Uterus (tissue), 4 donors: Measurements from ENCODE around the gene UNCX. TPM values are rescaled to one million over a fixed set of nuclear protein-coding genes. Genes with fewer than 3 reads are reported as not detected.

Experiments
- DNase-seq, 2 donors: peaks; one replicate each; pipeline ENCODE4 v3.0.0-alpha.2; 2019 to 2020
- H3K27ac ChIP-seq, 2 donors: fragments of 200-600 bp; sonication (generic); 1 replicate in 1 of 2; 2 replicates in 1 of 2; pipeline ENCODE4 v1.5.1; 2016 to 2018
- H3K27me3 ChIP-seq, 2 donors: fragments of 200-600 bp; sonication (generic); one replicate each; pipeline ENCODE4 v1.5.1; 2018 to 2019; ENCODE audit warnings: control low read depth in 1 of 2
- H3K36me3 ChIP-seq, 2 donors: fragments of 200-600 bp; sonication (generic); one replicate each; pipeline ENCODE4 v1.5.1; 2019; ENCODE audit warnings: control low read depth in 1 of 2
- H3K4me1 ChIP-seq, 2 donors: fragments of 200-600 bp; sonication (generic); one replicate each; pipeline ENCODE4 v1.5.1; 2018 to 2019; ENCODE audit warnings: control low read depth in 1 of 2
- H3K4me3 ChIP-seq, 2 donors: fragments of 200-600 bp; sonication (generic); 1 replicate in 1 of 2; 2 replicates in 1 of 2; pipeline ENCODE4 v1.5.1; 2018 to 2019; ENCODE audit warnings: mild to moderate bottlenecking in 1 of 2
- H3K9me3 ChIP-seq, 2 donors: fragments of 200-600 bp; sonication (generic); one replicate each; pipeline ENCODE4 v1.5.1; 2019; ENCODE audit warnings: control low read depth in 1 of 2
- POLR2A ChIP-seq, 2 donors: fragments of 450-650 bp; IDR thresholded peaks; one replicate each; pipeline ENCODE4 v1.6.1; 2016; ENCODE audit warnings: antibody characterized with exemption in 2 of 2, mild to moderate bottlenecking in 1 of 2, moderate library complexity in 1 of 2
- intact Hi-C: fragments of 100-400 bp; cut with DNase I; formaldehyde crosslinking; loops from one replicate; pipeline ENCODE4 v1.15.1; 2023; ENCODE audit warnings: low total_unique reads
- total RNA-seq, 4 donors: library from RNA; depleted of rRNA in 3 of 4; stranded (reverse); fragments of >200 nt in 3 of 4; gene quantifications; one replicate each; pipeline versions ENCODE4 v1.1.0 to v1.2.4, GENCODE V29; 2014 to 2023
- TF ChIP-seq, protein P1 (sequence below), 4 experiments: fragments of 200-600 bp in 2 of 4; fragments of 450-650 bp in 2 of 4; sonication (generic) in 2 of 4; IDR thresholded peaks; one replicate each; pipeline ENCODE4 v1.5.1; 2016 to 2019; ENCODE audit warnings: antibody characterized with exemption in 4 of 4, mild to moderate bottlenecking in 2 of 4, moderate library complexity in 1 of 4
- donor health status: DM: yes; HTN: yes; CAD: no.

Gene UNCX
- total RNA-seq, 4 donors from 2014 or later = not detected

DNA sequence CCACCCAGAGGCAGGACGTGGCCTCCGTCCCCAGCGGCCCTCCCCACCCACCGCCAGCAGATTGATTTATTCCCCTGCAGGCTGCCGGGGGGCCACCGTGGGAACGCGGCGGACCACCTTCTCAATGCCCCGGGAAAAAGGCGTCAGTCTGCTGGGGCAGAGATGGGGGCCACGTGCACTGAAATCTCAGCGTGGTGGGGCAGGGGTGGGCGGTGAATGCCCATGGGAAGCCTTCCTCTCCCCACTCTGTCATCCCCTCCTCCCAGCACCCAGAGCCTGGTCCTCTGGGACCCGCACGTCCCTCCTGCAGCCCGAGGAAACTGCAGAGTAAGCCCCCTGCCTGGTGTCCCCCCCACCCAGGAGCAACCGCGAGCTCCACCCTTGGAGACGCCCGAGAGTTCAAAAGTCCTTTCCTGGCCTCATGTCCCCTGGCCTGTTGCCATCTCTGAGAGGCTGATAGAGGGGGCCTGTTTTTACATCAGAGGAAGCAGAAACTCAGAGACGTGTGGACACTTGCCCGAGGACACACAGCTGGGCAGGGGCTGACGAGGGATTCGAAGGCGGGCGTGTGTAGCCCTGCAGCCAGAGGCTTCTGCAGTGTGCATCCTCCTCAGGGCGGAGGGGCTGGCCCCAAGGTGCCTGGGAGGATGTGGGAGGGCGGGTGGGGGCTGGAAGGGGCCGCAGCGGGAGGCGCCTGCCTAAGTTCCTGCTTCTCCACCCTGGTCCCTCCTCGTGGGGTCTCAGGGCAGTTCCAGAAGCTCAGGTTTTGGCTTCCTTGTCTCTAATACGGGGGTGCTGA, 21.8 kb downstream of the UNCX start:
- H3K4me3 ChIP-seq = no peak overlapping the region
- H3K4me1 ChIP-seq = no peaks in the 10 kb centered on the region
- H3K27ac ChIP-seq = no peak overlapping the region
- no peak for DNase-seq
- TF ChIP-seq, protein P1, sequence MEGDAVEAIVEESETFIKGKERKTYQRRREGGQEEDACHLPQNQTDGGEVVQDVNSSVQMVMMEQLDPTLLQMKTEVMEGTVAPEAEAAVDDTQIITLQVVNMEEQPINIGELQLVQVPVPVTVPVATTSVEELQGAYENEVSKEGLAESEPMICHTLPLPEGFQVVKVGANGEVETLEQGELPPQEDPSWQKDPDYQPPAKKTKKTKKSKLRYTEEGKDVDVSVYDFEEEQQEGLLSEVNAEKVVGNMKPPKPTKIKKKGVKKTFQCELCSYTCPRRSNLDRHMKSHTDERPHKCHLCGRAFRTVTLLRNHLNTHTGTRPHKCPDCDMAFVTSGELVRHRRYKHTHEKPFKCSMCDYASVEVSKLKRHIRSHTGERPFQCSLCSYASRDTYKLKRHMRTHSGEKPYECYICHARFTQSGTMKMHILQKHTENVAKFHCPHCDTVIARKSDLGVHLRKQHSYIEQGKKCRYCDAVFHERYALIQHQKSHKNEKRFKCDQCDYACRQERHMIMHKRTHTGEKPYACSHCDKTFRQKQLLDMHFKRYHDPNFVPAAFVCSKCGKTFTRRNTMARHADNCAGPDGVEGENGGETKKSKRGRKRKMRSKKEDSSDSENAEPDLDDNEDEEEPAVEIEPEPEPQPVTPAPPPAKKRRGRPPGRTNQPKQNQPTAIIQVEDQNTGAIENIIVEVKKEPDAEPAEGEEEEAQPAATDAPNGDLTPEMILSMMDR (IDR thresholded peaks at IDR 0.05) = no peak
- no peak for TF ChIP-seq POLR2A (IDR thresholded peaks at IDR 0.05)
- intact Hi-C loops = no loop called here
- no peaks in the 10 kb centered on the region for H3K36me3 ChIP-seq
- peaks cover 0 to 29% of the 10 kb centered on the region in 2 donors for H3K27me3 ChIP-seq
- H3K9me3 ChIP-seq = no peaks in the 10 kb centered on the region

DNA sequence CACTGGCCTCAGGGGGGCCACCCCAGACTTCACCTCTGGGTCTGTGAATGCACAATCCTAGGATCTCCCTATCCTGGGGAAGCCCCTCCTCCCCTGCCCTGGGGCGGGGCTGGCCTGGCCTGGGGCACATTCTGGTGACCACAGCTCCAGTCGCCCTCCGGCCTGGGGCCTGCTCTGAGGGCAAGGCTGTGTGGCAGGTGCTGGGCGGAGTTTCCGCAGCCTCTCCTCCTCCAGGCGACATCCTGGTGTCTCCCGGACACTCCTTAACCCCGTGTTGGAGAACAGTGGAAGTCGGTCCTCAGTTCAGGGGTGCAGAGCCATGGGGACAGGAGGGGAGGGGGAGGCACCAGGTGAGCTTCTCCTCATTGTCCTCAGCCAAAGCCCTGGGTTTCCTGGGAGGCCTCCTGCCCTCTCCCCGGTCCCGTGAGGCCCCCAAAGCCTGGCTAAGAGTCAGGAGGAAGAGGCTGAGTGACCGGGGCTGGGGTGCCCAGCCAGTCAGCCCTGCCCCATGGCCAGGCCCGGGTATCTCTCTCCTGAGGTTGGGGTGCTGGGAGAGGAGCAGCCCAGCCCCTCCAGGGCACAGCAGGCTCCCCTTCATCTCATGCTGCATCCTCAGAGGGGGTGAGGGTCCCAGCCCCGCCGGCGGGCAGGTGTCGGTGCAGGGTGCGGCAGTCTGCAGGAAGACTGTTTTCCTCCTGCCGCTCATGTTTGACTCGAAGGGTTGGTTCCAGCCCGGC, 22.6 kb downstream of the UNCX start:
- H3K27me3 ChIP-seq = peaks cover 0 to 24% of the 10 kb centered on the region in 2 donors

DNA sequence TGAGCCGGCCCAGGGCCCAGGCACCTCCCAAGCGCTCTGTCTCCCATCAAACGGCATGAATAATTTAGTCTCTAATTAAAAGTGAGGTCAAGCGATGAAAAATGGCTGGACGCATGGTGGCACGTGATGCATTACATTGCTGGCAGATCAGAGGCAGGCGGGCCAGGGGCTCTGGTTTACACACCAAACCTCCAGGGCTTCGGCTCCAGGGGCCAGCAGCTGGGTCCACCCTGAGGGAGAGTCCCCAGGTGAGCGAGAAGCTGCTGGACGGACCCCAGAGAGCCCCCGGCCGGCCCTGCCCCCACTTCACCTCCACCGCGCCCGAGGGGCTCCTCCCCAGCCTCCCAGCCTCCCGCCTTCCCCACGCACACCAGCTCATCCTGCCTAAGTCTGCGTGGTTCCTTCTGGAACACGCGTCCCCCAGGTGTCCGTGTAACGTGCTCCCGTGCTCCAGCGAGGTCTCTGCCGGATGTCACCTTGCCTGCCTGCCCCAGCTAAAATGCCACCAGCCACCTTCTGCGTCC, 23.2 kb downstream of the UNCX start:
- H3K27ac ChIP-seq = no peak overlapping the region
- no peaks in the 10 kb centered on the region for H3K36me3 ChIP-seq
- H3K4me1 ChIP-seq = no peaks in the 10 kb centered on the region
- no peak for TF ChIP-seq POLR2A (IDR thresholded peaks at IDR 0.05)
- TF ChIP-seq, protein P1 (IDR thresholded peaks at IDR 0.05) = no peak
- peaks cover 0 to 27% of the 10 kb centered on the region in 2 donors for H3K27me3 ChIP-seq
- intact Hi-C loops = no loop called here
- no peak overlapping the region for H3K4me3 ChIP-seq
- no peaks in the 10 kb centered on the region for H3K9me3 ChIP-seq
- DNase-seq = no peak

More for the DNA sequence above, 22.6 kb downstream of the UNCX start:
- no peak for TF ChIP-seq POLR2A (IDR thresholded peaks at IDR 0.05)
- intact Hi-C loops = no loop called here
- Histone ChIP-seq H3K9me3 (no peaks in the 10 kb centered on the region), H3K4me3 (no peak overlapping the region), H3K36me3 (no peaks in the 10 kb centered on the region), H3K27ac (no peak overlapping the region), H3K4me1 (no peaks in the 10 kb centered on the region)
- DNase-seq = no peak

DNA sequence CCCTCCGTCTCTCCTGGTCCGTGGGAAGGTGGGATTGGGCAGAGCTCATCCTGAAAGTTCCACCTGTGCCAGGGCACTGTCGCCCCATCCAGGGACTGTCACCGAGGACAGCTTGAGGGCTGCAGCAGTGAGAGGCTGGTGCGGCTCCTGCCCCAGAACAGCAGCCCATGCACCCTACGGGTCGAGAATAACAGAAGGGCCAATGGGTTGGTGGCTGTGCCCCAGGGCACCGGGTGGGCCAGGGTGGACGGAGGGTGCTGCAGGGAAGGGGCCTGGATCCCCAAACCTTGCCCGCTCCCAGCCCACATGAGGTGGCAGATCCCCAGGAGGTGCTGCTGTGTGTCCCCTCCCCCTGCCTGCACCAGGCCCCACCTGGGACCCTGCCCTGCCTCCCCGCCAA, 23.9 kb downstream of the UNCX start:
- DNase-seq = no peak
- intact Hi-C loops = no loop called here
- Histone ChIP-seq H3K4me1 (no peaks in the 10 kb centered on the region), H3K27ac (no peak overlapping the region), H3K36me3 (no peaks in the 10 kb centered on the region), H3K9me3 (no peaks in the 10 kb centered on the region), H3K27me3 (peaks cover 0 to 26% of the 10 kb centered on the region in 2 donors), H3K4me3 (no peak overlapping the region)
- TF ChIP-seq, protein P1 (IDR thresholded peaks at IDR 0.05) = no peak
- no peak for TF ChIP-seq POLR2A (IDR thresholded peaks at IDR 0.05)

DNA sequence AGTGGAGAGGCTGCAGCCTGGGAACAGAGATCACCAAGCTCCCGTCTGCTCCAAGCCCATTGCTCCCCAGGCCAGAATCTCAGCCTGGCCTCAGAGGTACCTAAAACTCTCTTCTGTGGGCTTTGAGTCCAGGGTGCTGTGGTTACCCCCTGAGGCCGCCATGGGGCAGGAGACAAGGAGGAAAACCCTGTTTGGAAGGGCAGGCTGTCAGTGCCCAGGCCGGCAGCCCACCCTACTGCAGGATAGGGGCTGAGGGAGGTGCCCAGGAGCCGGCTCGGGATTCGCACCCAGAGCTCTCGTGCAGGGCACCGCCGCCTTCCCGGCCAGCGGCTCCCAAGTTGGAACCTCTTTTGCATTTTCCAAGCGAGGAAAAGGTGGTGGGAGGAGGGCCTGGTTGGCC, 24.5 kb downstream of the UNCX start:
- H3K4me3 ChIP-seq = no peak overlapping the region
- H3K27me3 ChIP-seq = peaks cover 0 to 20% of the 10 kb centered on the region in 2 donors
- H3K27ac ChIP-seq = no peak overlapping the region
- TF ChIP-seq POLR2A (IDR thresholded peaks at IDR 0.05) = no peak
- TF ChIP-seq, protein P1 (IDR thresholded peaks at IDR 0.05) = no peak
- H3K4me1 ChIP-seq = no peaks in the 10 kb centered on the region
- no peaks in the 10 kb centered on the region for H3K9me3 ChIP-seq
- DNase-seq = no peak
- intact Hi-C loops = no loop called here
- H3K36me3 ChIP-seq = no peaks in the 10 kb centered on the region
